Measurements from ENCODE around the gene MRPL48.

DNA sequence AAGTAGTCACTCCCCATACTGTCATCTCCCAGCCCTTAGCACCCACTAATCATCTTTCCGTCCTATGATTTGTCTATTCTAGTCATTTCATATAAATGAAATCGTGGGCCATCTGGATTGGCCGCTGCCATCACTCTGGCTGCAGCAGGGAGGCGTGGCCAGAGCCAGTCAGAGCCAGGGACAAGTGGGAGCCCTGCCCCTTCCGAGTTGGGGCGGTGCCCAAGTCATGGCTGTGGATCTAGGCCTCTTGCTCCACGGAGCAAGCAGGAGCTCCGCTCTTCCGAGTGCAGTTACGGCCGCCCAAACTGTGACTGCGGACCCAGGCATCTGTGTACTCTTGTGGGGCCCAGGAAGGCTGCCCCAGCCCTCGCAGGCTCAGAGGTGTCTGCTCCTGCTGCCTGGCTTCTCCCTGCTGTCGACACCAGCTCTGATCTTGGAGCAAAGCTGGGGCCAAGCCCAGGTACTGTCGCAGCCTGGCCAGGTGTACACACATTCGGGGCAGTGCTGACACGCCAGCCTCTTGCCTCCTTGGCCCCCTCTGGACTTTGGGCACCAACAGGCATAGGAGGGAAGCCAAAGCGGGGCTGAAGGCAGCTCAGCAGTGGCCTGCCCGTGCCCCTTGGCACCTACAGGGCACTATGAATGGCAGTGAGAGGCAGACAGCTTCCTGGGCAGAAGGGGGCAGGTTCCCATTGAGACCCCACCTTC lies 8.4 kb downstream of the MRPL48 start:
- TF ChIP-seq CTCF (IDR thresholded peaks at IDR 0.05): no peak
- TF ChIP-seq POLR2A (IDR thresholded peaks at IDR 0.05): no peak

Measured in body of pancreas (tissue), 4 donors.